ENCODE data around the gene NOC2L. TPM values are rescaled to one million over a fixed set of nuclear protein-coding genes. Genes with fewer than 3 reads are reported as not detected.

The NOC2L gene
- total and polyA plus RNA-seq, 10 donors, result 26.2 to 73.4 (median 45.9) TPM

GRCh38 chr1:985126-985525 lies 26.1 kb upstream of the NOC2L start:
- WGBS, 5 donors, result 76 to 85% (median 78%) methylated on average over 13 of the region's 13 CpGs
- no peak for DNase-seq
- Histone ChIP-seq H3K9me3 (no peaks in the 10 kb centered on the region), H3K4me1 (peaks cover 0 to 9% (median 4%) of the 10 kb centered on the region in 6 donors), H3K4me3 (no peak overlapping the region), H3K36me3 (no peaks in the 10 kb centered on the region), H3K27me3 (replicated peaks in 1 of 7) (peaks cover 0 to 77% (median 14%) of the 10 kb centered on the region in 7 donors), H3K27ac (no peak overlapping the region)
- TF ChIP-seq POLR2A (IDR thresholded peaks at IDR 0.05), result no peak
- no peak for TF ChIP-seq POLR2AphosphoS5 (IDR thresholded peaks at IDR 0.05)
- TF ChIP-seq CTCF (IDR thresholded peaks at IDR 0.05 in 8 of 11, conservative IDR thresholded peaks at IDR 0.05 in 3 of 11), result no peak
- intact Hi-C loops (cut with DNase I; ENCODE audit: low total_unique reads), result loop anchor here (5.0 kb wide), 1 partner anchor 77 kb away; no protein-coding TSS in a partner anchor

- TF ChIP-seq POLR2AphosphoS5 (IDR thresholded peaks at IDR 0.05) (no peak), POLR2A (IDR thresholded peaks at IDR 0.05) (no peak), CTCF (IDR thresholded peaks at IDR 0.05 in 8 of 11, conservative IDR thresholded peaks at IDR 0.05 in 3 of 11) (peak in 4 of 11 experiments; percentile 7 to 34 (median 20))
- H3K27me3 ChIP-seq (replicated peaks in 1 of 7), result peaks cover 0 to 73% (median 14%) of the 10 kb centered on the region in 7 donors
- no peaks in the 10 kb centered on the region for H3K36me3 ChIP-seq
- H3K4me3 ChIP-seq, result peak overlapping the region in 1 of 8 donors; percentile 25
- 56 to 66% (median 62%) methylated on average over 12 of the region's 12 CpGs for WGBS, 5 donors
- no peak overlapping the region for H3K27ac ChIP-seq
- intact Hi-C loops (cut with DNase I; ENCODE audit: low total_unique reads), result no loop called here
- H3K9me3 ChIP-seq, result no peaks in the 10 kb centered on the region
- DNase-seq, result no peak
- H3K4me1 ChIP-seq, result peaks cover 0 to 9% (median 4%) of the 10 kb centered on the region in 6 donors
Measured at GRCh38 chr1:984476-984814, 25.4 kb upstream of the NOC2L start.

- Histone ChIP-seq H3K27me3 (replicated peaks in 1 of 7) (peaks cover 0 to 78% (median 14%) of the 10 kb centered on the region in 7 donors), H3K4me1 (peaks cover 0 to 9% (median 4%) of the 10 kb centered on the region in 6 donors), H3K9me3 (no peaks in the 10 kb centered on the region), H3K36me3 (no peaks in the 10 kb centered on the region), H3K27ac (no peak overlapping the region), H3K4me3 (peak overlapping the region in 1 of 8 donors; percentile 25)
- peak; percentile 87 for DNase-seq
- TF ChIP-seq POLR2AphosphoS5 (IDR thresholded peaks at IDR 0.05) (no peak), CTCF (IDR thresholded peaks at IDR 0.05 in 8 of 11, conservative IDR thresholded peaks at IDR 0.05 in 3 of 11) (peak; percentile 25 to 96 (median 88))
- WGBS, 5 donors, result 17 to 22% (median 18%) methylated on average over 21 to 29 of the region's 29 CpGs
- intact Hi-C loops (cut with DNase I; ENCODE audit: low total_unique reads), result no loop called here
Measured at GRCh38 chr1:983798-984475, 24.9 kb upstream of the NOC2L start.

- H3K27me3 ChIP-seq (replicated peaks in 1 of 7), result peaks cover 0 to 87% (median 19%) of the 10 kb centered on the region in 7 donors
- WGBS, 5 donors, result 81 to 84% (median 83%) methylated on average over 41 to 43 of the region's 43 CpGs
- TF ChIP-seq POLR2A (IDR thresholded peaks at IDR 0.05), result no peak
- no peak for TF ChIP-seq CTCF (IDR thresholded peaks at IDR 0.05 in 8 of 11, conservative IDR thresholded peaks at IDR 0.05 in 3 of 11)
- no peak for TF ChIP-seq POLR2AphosphoS5 (IDR thresholded peaks at IDR 0.05)
- H3K4me1 ChIP-seq, result peaks cover 0 to 9% (median 4%) of the 10 kb centered on the region in 6 donors
- no peak for DNase-seq
- H3K9me3 ChIP-seq, result no peaks in the 10 kb centered on the region
- intact Hi-C loops (cut with DNase I; ENCODE audit: low total_unique reads), result no loop called here
- H3K36me3 ChIP-seq, result no peaks in the 10 kb centered on the region
- H3K4me3 ChIP-seq, result no peak overlapping the region
- H3K27ac ChIP-seq, result no peak overlapping the region
Measured at GRCh38 chr1:982765-983436, 23.8 kb upstream of the NOC2L start.

All from spleen (tissue), 11 donors.